ENCODE results near the gene ANKRD44.
"Not testable (repeated sequence)": the region's sequence is repeated elsewhere in the genome, so short reads cannot be mapped to it uniquely, and the experiment has no call there.

The ANKRD44 gene

GRCh38 chr2:197256547-197257170, 53.9 kb downstream of the ANKRD44 start:
- DNase-seq = no peak

DNA sequence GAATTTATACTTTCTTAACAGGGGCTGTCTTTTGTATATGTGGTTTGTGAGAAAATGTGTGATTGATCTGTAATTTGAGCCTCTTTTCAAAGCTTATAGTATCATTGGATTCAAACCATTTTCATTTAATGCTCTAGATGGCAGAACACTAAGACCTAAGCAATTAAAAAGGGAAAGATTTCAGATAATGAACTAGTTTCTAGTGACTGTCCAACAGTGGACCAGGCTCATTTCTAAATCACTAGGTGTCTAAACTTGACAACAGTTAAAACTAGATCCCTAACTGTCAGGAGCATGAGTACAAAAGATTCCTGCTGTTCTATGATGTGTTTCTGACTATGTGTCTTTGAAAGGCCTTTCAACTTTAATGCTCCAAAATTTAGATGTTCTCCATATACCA, 54.6 kb downstream of the ANKRD44 start:
- no peak for DNase-seq

GRCh38 chr2:197255543-197255942, 55.0 kb downstream of the ANKRD44 start:
- DNase-seq = peak; percentile 91 to 92

GRCh38 chr2:197254776-197255530, 55.6 kb downstream of the ANKRD44 start:
- DNase-seq = no peak

DNA sequence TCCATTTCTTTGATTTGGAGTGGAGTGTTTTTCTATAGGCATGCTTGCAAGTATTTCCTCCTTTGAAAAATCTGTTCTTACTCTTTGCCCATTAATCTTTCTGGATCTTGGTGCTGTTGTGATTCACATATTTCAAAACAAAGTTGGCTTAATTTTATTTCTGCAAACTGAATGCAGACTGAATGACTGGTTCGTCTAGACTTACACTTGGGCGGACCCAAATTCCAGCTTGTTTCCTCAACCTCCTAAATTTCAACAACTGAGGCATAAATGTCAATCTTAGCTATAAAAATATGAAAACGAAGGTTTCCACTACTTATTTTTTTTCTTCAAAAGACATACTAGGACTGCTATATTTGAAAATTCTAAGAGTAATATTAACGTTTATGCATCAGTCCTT, 59.0 kb downstream of the ANKRD44 start:
- no peak for DNase-seq

GRCh38 chr2:197251163-197251562, 59.4 kb downstream of the ANKRD44 start:
- no peak for DNase-seq

DNA sequence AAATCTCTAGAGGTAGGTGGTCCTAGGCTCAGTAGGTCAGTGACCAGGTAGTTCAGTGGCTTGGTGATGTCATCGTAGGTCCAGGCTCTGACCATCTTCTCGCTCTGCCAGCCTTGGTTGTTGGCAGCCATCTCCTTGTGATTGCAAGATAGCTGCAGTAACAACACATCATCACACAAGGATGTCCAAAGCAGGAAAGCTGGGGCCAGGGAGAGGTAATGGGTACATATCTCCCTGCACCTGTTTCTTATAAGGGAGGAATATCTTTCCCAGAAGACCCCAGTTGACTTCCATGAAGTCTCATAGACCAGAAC, 60.5 kb downstream of the ANKRD44 start:
- no peak for DNase-seq

- DNase-seq = peak; percentile 32 to 48
Measured at GRCh38 chr2:197249381-197250083, 61.0 kb downstream of the ANKRD44 start.

DNA sequence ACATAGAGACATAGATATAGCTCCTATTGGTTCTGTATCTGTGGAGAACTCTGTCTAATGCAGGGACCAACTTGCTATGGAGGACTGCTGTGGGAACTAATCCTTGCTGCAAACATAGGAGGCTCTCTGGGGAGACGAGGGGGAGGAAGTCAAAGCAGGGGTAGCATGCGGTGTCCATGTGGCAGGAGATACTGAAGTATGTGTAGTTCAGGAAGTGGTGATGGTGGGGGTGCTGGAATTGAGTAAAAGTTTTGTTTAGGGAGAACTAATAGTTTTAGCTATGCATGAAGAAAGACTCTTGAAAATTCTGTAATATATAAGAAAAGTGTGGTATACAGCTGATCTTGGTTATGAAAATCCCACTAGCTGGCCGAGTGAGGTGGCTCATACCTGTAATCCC, 62.0 kb downstream of the ANKRD44 start:
- peak; percentile 84 to 86 for DNase-seq

GRCh38 chr2:197248001-197248401, 62.6 kb downstream of the ANKRD44 start:
- no peak for DNase-seq

GRCh38 chr2:197247083-197247482, 63.5 kb downstream of the ANKRD44 start:
- no peak for DNase-seq

DNA sequence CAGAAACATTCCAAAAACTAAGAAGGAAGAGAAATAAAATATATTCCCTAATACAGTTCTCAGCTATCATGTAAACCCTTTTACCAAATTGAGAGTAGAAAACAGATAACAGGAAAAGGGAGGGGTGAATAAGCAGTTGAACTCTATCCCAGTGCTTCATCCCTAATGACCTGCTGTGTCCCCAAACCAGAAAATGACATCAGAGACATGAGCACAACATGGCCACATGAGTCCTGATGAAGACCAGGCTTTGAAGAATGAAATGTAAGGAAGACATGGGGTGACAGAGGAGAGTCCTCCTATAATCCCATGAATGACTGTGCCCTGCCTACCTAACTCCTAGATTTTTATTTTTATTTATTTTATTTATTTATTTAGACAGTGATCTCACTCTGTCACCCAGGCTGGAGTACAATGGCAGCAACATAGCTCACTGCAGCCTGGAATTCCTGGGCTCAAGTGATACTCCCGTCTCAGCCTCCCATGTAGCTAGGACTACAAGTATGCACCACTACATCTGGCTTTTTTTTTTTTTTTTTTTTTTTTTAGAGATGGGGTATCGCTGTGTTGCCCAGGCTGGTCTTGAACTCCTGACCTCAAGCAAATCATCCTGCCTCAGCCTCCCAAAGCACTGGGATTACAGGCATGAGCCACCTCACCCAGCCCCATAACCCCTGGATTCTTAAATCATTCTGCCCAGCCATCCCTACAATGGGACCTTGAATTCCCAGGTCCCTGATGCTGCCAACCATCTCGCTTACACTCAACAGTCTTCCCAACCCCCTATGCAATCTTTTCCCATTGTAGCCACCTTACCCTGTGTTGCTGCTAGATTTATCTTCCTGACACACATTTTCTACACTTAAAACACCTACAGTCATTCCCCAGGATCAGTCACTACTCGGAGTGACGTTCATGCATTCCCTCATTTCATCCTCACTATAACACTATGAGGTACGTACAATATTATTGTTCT, 64.5 kb downstream of the ANKRD44 start:
- DNase-seq = peak; percentile 44 to 59

- DNase-seq = no peak
Measured at GRCh38 chr2:197244349-197244748, 66.2 kb downstream of the ANKRD44 start.

- DNase-seq = no peak
Measured at GRCh38 chr2:197242719-197243118, 67.9 kb downstream of the ANKRD44 start.

GRCh38 chr2:197241596-197241995, 69.0 kb downstream of the ANKRD44 start:
- DNase-seq = peak in 1 of 2 donors; percentile 35

DNA sequence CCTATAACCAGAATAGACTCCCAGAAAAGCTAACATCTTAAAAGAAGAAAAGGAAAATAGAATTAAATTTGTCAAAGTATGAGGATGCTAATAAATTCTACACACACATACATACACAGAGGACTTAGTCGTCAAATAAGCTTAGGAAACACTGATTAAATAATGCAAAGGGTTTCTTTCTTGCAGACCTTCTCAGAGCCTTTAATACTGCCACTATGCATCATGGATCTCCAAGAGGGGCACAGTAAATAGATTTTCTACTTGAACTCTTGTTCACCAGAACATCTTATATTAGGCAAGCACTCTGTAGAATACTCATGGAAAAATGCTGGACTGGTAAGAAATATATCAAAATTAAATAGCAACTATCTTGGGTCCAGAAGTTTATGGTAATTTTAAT, 69.4 kb downstream of the ANKRD44 start:
- no peak for DNase-seq

GRCh38 chr2:197240421-197241041, 70.0 kb downstream of the ANKRD44 start:
- peak; percentile 16 to 20 for DNase-seq

- DNase-seq = not testable (repeated sequence)
Measured at GRCh38 chr2:197240018-197240417, 70.6 kb downstream of the ANKRD44 start.

DNA sequence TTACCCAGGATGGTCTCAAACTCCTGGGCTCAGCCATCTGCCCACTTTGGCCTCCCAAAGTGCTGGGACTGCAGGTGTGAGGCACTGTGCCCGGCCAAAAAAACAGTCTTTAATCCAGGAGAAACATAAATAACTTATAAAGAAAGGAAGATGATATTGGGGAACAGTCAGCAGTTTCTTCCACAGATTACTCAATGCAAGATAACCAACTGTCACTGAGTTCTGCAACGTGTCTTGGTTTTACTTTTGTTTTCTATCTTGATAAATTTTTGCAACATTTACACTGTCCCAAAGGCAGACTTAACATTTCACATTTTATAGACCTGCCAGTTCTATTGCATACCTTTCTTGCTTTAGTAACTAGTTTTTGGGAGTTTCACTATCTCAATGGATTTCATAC, 71.1 kb downstream of the ANKRD44 start:
- peak; percentile 43 to 70 for DNase-seq

GRCh38 chr2:197238043-197238365, 72.6 kb downstream of the ANKRD44 start:
- DNase-seq = no peak

GRCh38 chr2:197237291-197238042, 73.1 kb downstream of the ANKRD44 start:
- no peak for DNase-seq

GRCh38 chr2:197236816-197237215, 73.8 kb downstream of the ANKRD44 start:
- DNase-seq = no peak
